ENCODE measurements around the gene SGMS1. TPM values are rescaled to one million over a fixed set of nuclear protein-coding genes. Genes with fewer than 3 reads are reported as not detected.

The SGMS1 gene
- polyA plus RNA-seq, 2 of the 4 experiments (the other 2 are of a cell fraction): 22.7 to 28.2 TPM

DNA sequence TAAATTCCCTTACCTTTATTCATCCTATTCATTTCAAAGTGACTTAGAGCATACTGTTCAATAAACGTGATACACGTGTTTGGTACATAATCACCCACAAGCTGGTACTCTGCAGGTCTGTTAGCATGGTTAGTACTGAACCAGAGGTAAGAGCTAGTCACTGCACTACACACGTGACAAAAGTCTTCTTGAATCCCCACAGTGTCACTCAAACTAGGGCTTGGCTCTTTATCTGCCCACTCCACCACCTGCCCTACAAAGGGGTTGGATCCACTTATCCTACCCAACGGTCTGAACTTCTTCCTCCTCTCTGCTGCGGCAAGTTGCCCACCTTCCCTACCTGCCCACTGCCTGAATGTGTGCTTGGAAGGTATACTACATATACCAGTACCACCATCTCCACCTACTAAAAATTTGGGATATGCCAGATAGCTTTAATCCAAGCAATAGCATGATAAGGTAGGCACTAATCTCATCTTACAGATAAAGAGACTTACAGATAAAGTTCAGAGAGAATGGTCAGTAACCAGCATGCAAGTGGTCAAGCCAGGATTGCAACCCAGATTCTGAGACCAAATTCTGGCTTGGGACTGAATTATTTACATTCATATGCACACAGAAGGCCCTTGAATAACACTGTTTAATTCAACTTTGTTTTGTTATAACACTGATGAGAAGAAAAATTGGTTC, 92.2 kb downstream of the SGMS1 start:
- CTCF ChIA-PET: interaction anchor here (0.8 kb wide), 1 partner anchor 8 kb away, joined by 4 read pairs; no protein-coding TSS in a partner anchor
- H3K4me2 ChIP-seq: no peak overlapping the region
- H3K9me3 ChIP-seq: no peaks in the 10 kb centered on the region
- TF ChIP-seq ZFP36 (IDR thresholded peaks at IDR 0.05; ENCODE audit: borderline replicate concordance, partially characterized antibody): no peak
- TF ChIP-seq NFE2L2 (conservative IDR thresholded peaks at IDR 0.05; ENCODE audit: low read length): no peak
- WGBS (ENCODE audit: missing lambda C conversion rate): 88% methylated on average over 5 of the region's 5 CpGs
- POLR2A ChIA-PET: no interaction called here
- FAIRE-seq (no peak), DNase-seq (ENCODE audit: low read depth in 1 of 2, low spot score in 1 of 2) (no peak), ATAC-seq (no peak)
- H3K4me3 ChIP-seq: no peak overlapping the region
- H3K4me1 ChIP-seq: peaks cover 6% of the 10 kb centered on the region; the same call in 2 of the 3 replicates
- no peak overlapping the region for H3K27ac ChIP-seq

DNA sequence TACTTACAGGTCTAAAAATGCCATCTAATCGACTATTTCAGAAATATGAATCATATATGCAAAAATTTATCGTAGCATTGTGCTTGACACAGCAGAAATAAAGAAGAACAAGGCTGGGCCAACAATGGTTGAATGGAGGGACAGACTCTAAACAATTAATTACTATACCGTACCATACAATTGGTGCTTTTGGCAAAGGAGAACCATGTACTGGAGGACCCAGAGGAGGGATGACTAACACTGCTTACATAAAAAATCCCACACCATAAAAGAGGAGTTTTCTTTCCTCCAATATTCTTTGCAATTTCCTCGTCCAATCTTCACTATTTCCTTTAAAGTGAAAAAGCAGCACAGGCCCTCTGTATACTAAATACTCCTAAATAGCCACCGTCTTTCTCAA, 94.1 kb downstream of the SGMS1 start:
- 86% methylated on average over 5 of the region's 5 CpGs for WGBS (ENCODE audit: missing lambda C conversion rate)
- ATAC-seq (no peak), DNase-seq (ENCODE audit: low read depth in 1 of 2, low spot score in 1 of 2) (no peak), FAIRE-seq (no peak)
- CTCF ChIA-PET: no interaction called here
- H3K9me3 ChIP-seq: no peaks in the 10 kb centered on the region
- H3K27ac ChIP-seq: no peak overlapping the region
- H3K4me3 ChIP-seq: no peak overlapping the region
- peaks cover under 1% of the 10 kb centered on the region; the same call in 2 of the 3 replicates for H3K4me1 ChIP-seq
- TF ChIP-seq GATA3 (IDR thresholded peaks at IDR 0.05; ENCODE audit: borderline replicate concordance): no peak
- POLR2A ChIA-PET: no interaction called here
- H3K4me2 ChIP-seq: no peak overlapping the region

DNA sequence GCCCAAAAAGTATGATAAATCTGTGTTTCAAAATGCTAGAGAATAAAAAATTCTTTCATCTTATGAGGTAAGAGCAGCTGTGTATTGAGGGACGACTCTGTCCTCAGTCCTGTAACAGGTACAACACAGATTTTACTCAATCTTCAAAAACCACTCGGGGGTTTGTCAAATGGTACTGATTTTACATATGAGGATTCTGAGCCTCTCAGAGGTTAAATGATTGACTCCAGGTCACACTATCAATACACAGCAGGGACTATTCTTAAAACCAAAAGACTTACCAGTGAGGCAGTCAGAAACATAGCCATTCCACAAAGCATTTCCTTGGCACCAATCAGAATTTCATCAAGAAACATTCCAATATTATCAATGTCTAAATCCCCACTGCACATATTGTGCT, 95.5 kb downstream of the SGMS1 start:
- DNase-seq (ENCODE audit: low read depth in 1 of 2, low spot score in 1 of 2): no peak
- no peak for TF ChIP-seq MYC (IDR thresholded peaks at IDR 0.05; ENCODE audit: borderline replicate concordance, low read length)
- TF ChIP-seq TP53 (CRISPR knock-in tag; IDR thresholded peaks at IDR 0.05): no peak
- no peak for TF ChIP-seq ESRRA (IDR thresholded peaks at IDR 0.05; ENCODE audit: borderline replicate concordance, low read length)
- TF ChIP-seq ZC3H11A (IDR thresholded peaks at IDR 0.05): no peak
- no peak for TF ChIP-seq FOSL2 (IDR thresholded peaks at IDR 0.05)
- no peak for TF ChIP-seq FOSL2 (CRISPR knock-in tag; IDR thresholded peaks at IDR 0.05)
- TF ChIP-seq BHLHE40 (IDR thresholded peaks at IDR 0.05; ENCODE audit: low read depth, low read length): no peak
- TF ChIP-seq NR3C1 (IDR thresholded peaks at IDR 0.05): no peak
- ATAC-seq: no peak
- POLR2A ChIA-PET: no interaction called here
- FAIRE-seq: no peak
- CTCF ChIA-PET: no interaction called here
- H3K27ac ChIP-seq: no peak overlapping the region
- H3K4me2 ChIP-seq: no peak overlapping the region
- no peak overlapping the region for H3K4me3 ChIP-seq
- H3K9me3 ChIP-seq: no peaks in the 10 kb centered on the region
- 89% methylated on average over 2 of the region's 2 CpGs for WGBS (ENCODE audit: missing lambda C conversion rate)
- H3K4me1 ChIP-seq: no peaks in the 10 kb centered on the region

DNA sequence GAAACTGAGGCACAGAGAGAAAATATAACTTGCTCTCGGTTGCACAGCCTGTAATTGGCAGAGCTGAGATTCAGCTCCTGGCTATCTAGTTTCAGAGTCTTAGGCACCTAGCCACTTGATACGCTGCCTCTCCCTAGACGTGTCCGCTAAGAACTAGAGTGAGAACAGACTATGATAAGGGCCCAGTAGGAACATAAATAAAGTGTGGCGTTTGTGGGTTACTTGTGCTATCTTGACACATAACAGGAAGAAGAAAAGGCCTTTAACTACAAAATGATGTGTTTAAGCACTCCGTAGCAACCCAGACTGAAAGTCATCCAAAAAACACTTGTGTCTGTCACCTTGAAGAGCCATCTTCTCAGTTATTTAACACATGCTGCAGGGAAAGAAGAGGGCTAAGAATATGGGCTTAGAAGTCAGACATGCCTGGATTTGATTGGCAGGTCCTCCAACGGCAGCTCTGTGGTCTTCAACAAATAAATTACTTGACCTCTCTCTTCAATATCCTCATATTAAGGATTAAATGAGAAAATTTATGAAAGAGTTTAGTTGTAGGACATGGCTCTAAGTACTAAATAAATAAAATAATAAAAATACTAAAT, 96.2 kb downstream of the SGMS1 start:
- FAIRE-seq (peak; percentile 61), ATAC-seq (no peak), DNase-seq (ENCODE audit: low read depth in 1 of 2, low spot score in 1 of 2) (no peak)
- Histone ChIP-seq H3K4me1 (no peaks in the 10 kb centered on the region), H3K27ac (no peak overlapping the region), H3K9me3 (no peaks in the 10 kb centered on the region), H3K4me2 (no peak overlapping the region), H3K4me3 (no peak overlapping the region)
- POLR2A ChIA-PET: no interaction called here
- TF ChIP-seq HOXB5 (CRISPR knock-in tag; IDR thresholded peaks at IDR 0.05): no peak
- no peak for TF ChIP-seq FOSB (CRISPR knock-in tag; IDR thresholded peaks at IDR 0.05)
- TF ChIP-seq, protein P1, sequence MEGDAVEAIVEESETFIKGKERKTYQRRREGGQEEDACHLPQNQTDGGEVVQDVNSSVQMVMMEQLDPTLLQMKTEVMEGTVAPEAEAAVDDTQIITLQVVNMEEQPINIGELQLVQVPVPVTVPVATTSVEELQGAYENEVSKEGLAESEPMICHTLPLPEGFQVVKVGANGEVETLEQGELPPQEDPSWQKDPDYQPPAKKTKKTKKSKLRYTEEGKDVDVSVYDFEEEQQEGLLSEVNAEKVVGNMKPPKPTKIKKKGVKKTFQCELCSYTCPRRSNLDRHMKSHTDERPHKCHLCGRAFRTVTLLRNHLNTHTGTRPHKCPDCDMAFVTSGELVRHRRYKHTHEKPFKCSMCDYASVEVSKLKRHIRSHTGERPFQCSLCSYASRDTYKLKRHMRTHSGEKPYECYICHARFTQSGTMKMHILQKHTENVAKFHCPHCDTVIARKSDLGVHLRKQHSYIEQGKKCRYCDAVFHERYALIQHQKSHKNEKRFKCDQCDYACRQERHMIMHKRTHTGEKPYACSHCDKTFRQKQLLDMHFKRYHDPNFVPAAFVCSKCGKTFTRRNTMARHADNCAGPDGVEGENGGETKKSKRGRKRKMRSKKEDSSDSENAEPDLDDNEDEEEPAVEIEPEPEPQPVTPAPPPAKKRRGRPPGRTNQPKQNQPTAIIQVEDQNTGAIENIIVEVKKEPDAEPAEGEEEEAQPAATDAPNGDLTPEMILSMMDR (IDR thresholded peaks at IDR 0.05): no peak
- TF ChIP-seq NFE2L2 (conservative IDR thresholded peaks at IDR 0.05; ENCODE audit: low read length): no peak
- TF ChIP-seq CBX2 (IDR thresholded peaks at IDR 0.05; ENCODE audit: borderline replicate concordance, low read depth): no peak
- TF ChIP-seq PHF8 (IDR thresholded peaks at IDR 0.05; ENCODE audit: borderline replicate concordance, low read depth): no peak
- no peak for TF ChIP-seq FOXS1 (CRISPR knock-in tag; IDR thresholded peaks at IDR 0.05)
- TF ChIP-seq FOSL2 (IDR thresholded peaks at IDR 0.05): no peak
- no peak for TF ChIP-seq FOSL2 (CRISPR knock-in tag; IDR thresholded peaks at IDR 0.05)
- no peak for TF ChIP-seq BHLHE40 (IDR thresholded peaks at IDR 0.05; ENCODE audit: low read depth, low read length)
- WGBS (ENCODE audit: missing lambda C conversion rate): 91% methylated on average over 7 of the region's 7 CpGs
- CTCF ChIA-PET: no interaction called here

All from A549 (cell line).